Hepatocyte (in vitro differentiated cells): ENCODE results near the gene CCDC51.

Source experiments
- CTCF ChIP-seq: fragments of 200-600 bp; sonication (generic); IDR thresholded peaks from 2 replicates; pipeline ENCODE4 v1.5.1; 2016; ENCODE audit warnings: antibody characterized with exemption, mild to moderate bottlenecking; ENCODE audit not compliant: poor library complexity
- EZH2 ChIP-seq: fragments of 200-600 bp; sonication (generic); IDR thresholded peaks from 2 replicates; pipeline ENCODE4 v1.6.1; 2016; ENCODE audit warnings: antibody characterized with exemption, mild to moderate bottlenecking, borderline replicate concordance

DNA sequence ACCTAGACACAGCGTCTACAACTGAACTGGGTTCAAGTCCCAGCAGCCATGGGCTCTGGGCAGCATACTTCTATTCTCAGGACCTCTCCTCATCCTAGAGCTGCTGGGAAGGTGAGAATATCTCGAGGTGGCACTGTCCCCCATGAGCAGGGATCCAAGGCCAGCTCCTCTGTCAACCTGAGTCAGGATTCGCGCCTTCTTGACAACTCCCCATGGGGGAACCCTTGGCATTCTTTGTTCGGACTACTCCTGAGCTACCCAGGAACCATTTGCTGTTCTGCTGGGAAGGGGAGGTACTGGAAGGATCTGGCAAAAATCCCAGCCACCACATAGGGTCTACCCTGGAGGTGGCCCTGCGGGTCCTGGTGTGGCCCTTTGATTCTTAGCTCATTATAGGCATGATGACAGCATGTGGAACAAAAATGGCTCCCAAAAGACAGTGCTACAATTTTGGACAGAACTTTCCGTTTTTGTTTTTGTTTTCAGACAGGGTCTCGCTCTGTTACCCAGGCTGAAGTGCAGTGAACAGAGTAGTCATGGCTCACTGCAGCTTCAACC, 32.3 kb downstream of the CCDC51 start:
- TF ChIP-seq CTCF (no peak), EZH2 (no peak)
